Aorta (tissue), 5 donors: ENCODE results near the gene SMG5. TPM values are rescaled to one million over a fixed set of nuclear protein-coding genes. Genes with fewer than 3 reads are reported as not detected.

Experiments used
- ATAC-seq: fragments of 200-7000 bp; cut with Tn5 transposase; one replicate; pipeline ENCODE4 v1.9.1; 2022; ENCODE audit warnings: moderate library complexity; ENCODE audit not compliant: low FRiP score
- DNase-seq, 2 donors: peaks; one replicate each; pipeline ENCODE4 v3.0.0-alpha.2; 2020
- H3K27ac ChIP-seq, 2 donors: one replicate each; pipeline ENCODE4 v1.5.1; 2013; ENCODE audit warnings: low read length in 2 of 2, mild to moderate bottlenecking in 2 of 2, moderate library complexity in 2 of 2, control low read depth in 1 of 2, inconsistent platforms in 1 of 2, low read depth in 1 of 2
- H3K27me3 ChIP-seq, 2 donors: one replicate each; pipeline ENCODE4 v1.6.1; 2013; ENCODE audit warnings: control low read depth in 1 of 2, low read length in 1 of 2, mild to moderate bottlenecking in 1 of 2, moderate library complexity in 1 of 2; ENCODE audit not compliant: insufficient read depth in 2 of 2, control insufficient read depth in 1 of 2
- H3K36me3 ChIP-seq, 2 donors: one replicate each; pipeline ENCODE4 v1.6.1; 2013; ENCODE audit warnings: control low read depth in 1 of 2, low read length in 1 of 2, mild to moderate bottlenecking in 1 of 2; ENCODE audit not compliant: insufficient read depth in 2 of 2, control insufficient read depth in 1 of 2
- H3K4me1 ChIP-seq, 2 donors: one replicate each; pipeline ENCODE4 v1.6.1; 2013; ENCODE audit warnings: low read length in 2 of 2, control low read depth in 1 of 2, mild to moderate bottlenecking in 1 of 2, moderate library complexity in 1 of 2; ENCODE audit not compliant: insufficient read depth in 2 of 2, control insufficient read depth in 1 of 2
- H3K4me3 ChIP-seq, 2 donors: one replicate each; pipeline ENCODE4 v1.5.1; 2013; ENCODE audit warnings: low read length in 2 of 2, control low read depth in 1 of 2, mild to moderate bottlenecking in 1 of 2
- H3K9me3 ChIP-seq: one replicate; pipeline ENCODE4 v1.6.1; 2013; ENCODE audit warnings: mild to moderate bottlenecking, low read length; ENCODE audit not compliant: control insufficient read depth
- WGBS, 2 donors: extraction: QIAGEN DNeasy Blood & Tissue Kit; methylation state at CpG; one replicate each; pipeline ENCODE4 v1.1.7; 2013; 5-methylcytosine and 5-hydroxymethylcytosine counted together
- intact Hi-C, 2 donors: fragments of 100-400 bp; cut with DNase I; formaldehyde crosslinking; loops; one replicate each; pipeline versions ENCODE4 v1.14.2 to v1.15.0; 2022
- polyA plus RNA-seq, 2 donors: library from polyadenylated mRNA; stranded (reverse); fragments of 200-250 nt; gene quantifications; one replicate each; pipeline ENCODE4 v1.2.3, GENCODE V29; 2013
- total RNA-seq, 2 donors: library from RNA; stranded (reverse); fragmentation: NEBNext Ultra II Directional; extraction: Animal tissue kit (Norgen Biotek cat#: 25700); gene quantifications; one replicate each; pipeline ENCODE4 v1.2.1, GENCODE V29; 2021
- donor health status: healthy with polysubstance abuse.
- donor health status: Bipolar disorder and iron deficiency.
- donor health status: DM: no; HTN: no; CAD: no.
- donor health status: DM: no; HTN: no; CAD: no.
- donor health status: DM: yes; HTN: yes; CAD: no.

SMG5 gene
- total and polyA plus RNA-seq, 4 donors, result 21.9 to 58.6 (median 40.9) TPM

DNA sequence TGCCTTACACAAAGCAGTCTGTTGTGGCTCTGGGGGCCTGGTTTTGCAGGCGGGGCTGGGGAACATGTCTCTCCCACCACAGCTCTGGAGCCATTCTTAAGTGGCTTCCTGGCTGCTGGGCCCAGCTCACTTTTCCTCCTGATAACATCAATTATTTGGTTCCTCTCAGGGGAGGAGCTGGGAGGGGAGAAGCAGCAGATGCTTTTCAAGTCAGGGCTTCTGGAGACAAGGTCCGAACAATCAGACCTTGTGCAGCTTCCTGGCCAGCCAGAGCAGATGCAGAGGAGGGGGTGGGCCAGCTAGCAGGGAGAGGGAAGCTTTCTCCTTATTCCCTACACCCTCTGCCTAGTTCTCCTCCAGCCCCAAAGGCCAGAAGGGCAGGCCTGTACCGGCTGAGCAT, 31.1 kb downstream of the SMG5 start:
- H3K27ac ChIP-seq, result no peak overlapping the region
- WGBS, 2 donors, result 58 to 72% methylated on average over 3 of the region's 3 CpGs
- intact Hi-C loops, result no loop called here
- no peaks in the 10 kb centered on the region for H3K9me3 ChIP-seq
- no peak for DNase-seq
- ATAC-seq, result no peak
- H3K4me1 ChIP-seq, result no peaks in the 10 kb centered on the region
- no peak overlapping the region for H3K4me3 ChIP-seq
- H3K36me3 ChIP-seq, result peaks cover 4 to 10% of the 10 kb centered on the region in 2 donors
- no peaks in the 10 kb centered on the region for H3K27me3 ChIP-seq

GRCh38 chr1:156249593-156249992, 33.0 kb downstream of the SMG5 start:
- no peak overlapping the region for H3K4me3 ChIP-seq
- H3K36me3 ChIP-seq, result peaks cover 0 to 10% of the 10 kb centered on the region in 2 donors
- no peak overlapping the region for H3K27ac ChIP-seq
- WGBS, 2 donors, result 89% methylated on average over 5 of the region's 5 CpGs
- no peak for ATAC-seq
- intact Hi-C loops, result no loop called here
- DNase-seq, result no peak
- H3K27me3 ChIP-seq, result no peaks in the 10 kb centered on the region
- H3K9me3 ChIP-seq, result no peaks in the 10 kb centered on the region
- no peaks in the 10 kb centered on the region for H3K4me1 ChIP-seq

DNA sequence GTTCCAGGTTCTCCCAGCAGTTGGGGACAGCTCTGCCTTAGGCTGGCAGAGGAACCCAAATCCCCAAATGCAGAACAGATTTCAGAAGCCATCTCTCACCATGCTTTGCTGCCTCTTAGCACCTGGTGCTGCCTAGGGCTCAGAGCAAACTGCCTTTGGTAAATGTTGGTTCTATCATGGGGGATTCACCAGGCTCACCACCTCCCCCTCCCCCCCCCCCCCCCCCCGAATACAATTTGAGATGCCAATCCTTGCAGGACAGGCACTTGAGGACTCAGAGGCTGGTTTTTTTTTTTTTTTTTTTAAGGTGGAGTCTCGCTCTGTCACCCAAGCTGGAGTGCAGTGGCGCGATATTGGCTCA, 34.3 kb downstream of the SMG5 start:
- ATAC-seq, result no peak
- Histone ChIP-seq H3K4me1 (no peaks in the 10 kb centered on the region), H3K27me3 (no peaks in the 10 kb centered on the region), H3K9me3 (no peaks in the 10 kb centered on the region), H3K27ac (no peak overlapping the region), H3K36me3 (peaks cover 0 to 7% of the 10 kb centered on the region in 2 donors), H3K4me3 (no peak overlapping the region)
- intact Hi-C loops, result no loop called here
- WGBS, 2 donors, result 71 to 96% methylated on average over 3 to 4 of the region's 4 CpGs
- DNase-seq, result no peak

DNA sequence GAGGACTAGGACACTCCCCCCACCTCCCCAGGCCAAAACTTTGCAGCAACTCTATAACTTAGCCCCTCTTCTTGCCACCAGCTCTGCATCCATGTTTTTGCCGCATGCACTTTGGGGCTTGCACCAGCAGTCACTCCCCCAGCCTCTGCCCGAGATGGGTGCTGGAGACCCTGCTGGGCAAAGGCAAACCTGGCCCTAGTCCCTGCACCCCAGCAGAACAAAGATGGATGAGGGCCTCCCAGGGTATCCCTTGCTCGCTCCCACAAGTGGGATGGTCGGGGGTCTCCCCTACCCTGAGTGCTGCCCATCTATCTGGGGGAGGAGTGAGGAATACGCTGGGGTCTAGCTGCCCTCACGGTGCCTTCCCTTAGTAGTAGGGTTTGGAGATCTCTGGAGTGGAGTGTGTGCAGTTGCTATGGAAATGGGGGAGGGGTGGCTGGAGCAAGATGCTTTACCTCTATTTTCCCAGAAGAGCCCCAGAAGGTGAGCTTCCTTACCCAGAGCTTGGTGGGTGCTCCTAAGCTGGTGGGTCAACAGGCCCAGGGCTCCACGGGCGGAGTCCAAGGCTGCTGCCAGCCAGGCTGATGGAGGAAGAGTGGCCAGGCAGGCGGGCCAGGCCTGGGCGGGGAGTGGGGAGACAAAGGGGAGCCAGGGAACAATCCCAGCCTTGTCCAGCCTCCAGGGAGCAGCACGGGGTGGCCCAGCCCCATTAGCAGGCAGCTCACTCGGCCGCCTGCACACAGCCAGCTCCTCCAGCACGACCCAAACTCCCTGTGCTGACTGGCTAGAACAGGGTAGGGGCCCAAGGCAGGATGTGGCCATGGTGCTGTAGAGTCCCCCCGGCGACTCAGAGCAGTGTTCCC, 34.9 kb downstream of the SMG5 start, which contains the start of gene PAQR6:
PAQR6 (minus strand) TSS at position 597 of the 863 bp plus-strand sequence. CDS start 1,325 bp downstream, outside the sequence.
- no peak for DNase-seq

DNA sequence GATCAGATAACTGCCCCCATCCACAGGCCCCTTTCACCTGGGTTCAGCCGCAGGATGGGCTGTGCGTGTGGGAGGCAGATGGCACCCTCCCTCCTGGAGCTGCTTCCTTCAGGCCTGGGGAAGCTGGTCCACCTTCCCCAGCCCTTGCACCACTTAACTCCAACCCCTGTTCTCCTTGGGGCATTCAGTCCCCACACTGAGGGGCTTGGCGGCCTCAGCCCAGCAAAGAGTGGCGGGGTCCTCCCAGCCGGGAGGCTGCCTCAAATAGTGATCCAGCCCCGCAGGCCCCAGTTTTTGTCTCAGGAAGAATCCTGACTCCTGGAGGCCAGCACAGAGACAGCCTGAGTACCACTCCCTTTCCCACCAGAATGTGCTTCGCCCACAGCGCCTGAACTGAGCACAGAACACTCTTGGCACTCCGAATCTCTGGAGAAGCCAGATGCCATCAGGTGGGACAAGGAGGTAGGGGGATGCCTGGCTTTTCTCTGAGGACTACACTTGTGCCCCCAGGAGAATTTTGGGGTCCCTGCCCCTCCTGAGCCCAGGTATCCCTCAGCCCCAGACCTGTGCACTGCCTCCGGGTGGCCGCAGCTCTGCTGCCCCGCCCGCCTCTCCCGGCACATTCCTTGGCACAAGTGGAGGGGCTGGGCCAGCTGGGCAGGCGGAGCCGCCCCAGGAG, 35.7 kb downstream of the SMG5 start:
- ATAC-seq, result peak; percentile 52
- Histone ChIP-seq H3K27me3 (no peaks in the 10 kb centered on the region), H3K4me3 (no peak overlapping the region), H3K4me1 (no peaks in the 10 kb centered on the region), H3K36me3 (peaks cover 0 to 5% of the 10 kb centered on the region in 2 donors), H3K9me3 (no peaks in the 10 kb centered on the region), H3K27ac (no peak overlapping the region)
- 37 to 43% methylated on average over 14 to 16 of the region's 16 CpGs for WGBS, 2 donors
- DNase-seq, result peak; percentile 64 to 81
- intact Hi-C loops, result no loop called here

More for the DNA sequence above, 34.9 kb downstream of the SMG5 start, which contains the start of gene PAQR6:
- Histone ChIP-seq H3K9me3 (no peaks in the 10 kb centered on the region), H3K27ac (no peak within 1 kb of the TSS), H3K4me3 (no peak within 1 kb of the TSS), H3K4me1 (no peaks in the 10 kb centered on the region), H3K36me3 (peaks cover 0 to 5% of the 10 kb centered on the region in 2 donors), H3K27me3 (no peaks in the 10 kb centered on the region)
- intact Hi-C loops, result no loop called here
- peak; percentile 31 for ATAC-seq
- 25 to 29% methylated on average over 16 of the region's 16 CpGs for WGBS, 2 donors

- DNase-seq (no peak), ATAC-seq (no peak)
- Histone ChIP-seq H3K4me3 (no peak overlapping the region), H3K27me3 (no peaks in the 10 kb centered on the region), H3K4me1 (no peaks in the 10 kb centered on the region), H3K27ac (no peak overlapping the region), H3K9me3 (no peaks in the 10 kb centered on the region), H3K36me3 (peaks cover 0 to 4% of the 10 kb centered on the region in 2 donors)
- WGBS, 2 donors, result 54 to 55% methylated on average over 10 of the region's 10 CpGs
- intact Hi-C loops, result no loop called here
These were observed 36.3 kb downstream of the SMG5 start for GRCh38 chr1:156246241-156246780.

- Histone ChIP-seq H3K27me3 (no peaks in the 10 kb centered on the region), H3K27ac (no peak overlapping the region), H3K4me3 (no peak overlapping the region), H3K9me3 (no peaks in the 10 kb centered on the region), H3K36me3 (peaks cover 0 to 1% of the 10 kb centered on the region in 2 donors), H3K4me1 (no peaks in the 10 kb centered on the region)
- ATAC-seq (no peak), DNase-seq (no peak)
- WGBS, 2 donors, result 4 to 5% methylated on average over 52 to 69 of the region's 69 CpGs
- intact Hi-C loops, result no loop called here
These were observed 37.0 kb downstream of the SMG5 start for GRCh38 chr1:156245451-156246232.

GRCh38 chr1:156244712-156245111, 37.9 kb downstream of the SMG5 start:
- Histone ChIP-seq H3K9me3 (no peaks in the 10 kb centered on the region), H3K27me3 (no peaks in the 10 kb centered on the region), H3K36me3 (no peaks in the 10 kb centered on the region), H3K4me3 (no peak overlapping the region), H3K27ac (no peak overlapping the region), H3K4me1 (no peaks in the 10 kb centered on the region)
- 90 to 91% methylated on average over 17 of the region's 17 CpGs for WGBS, 2 donors
- no peak for ATAC-seq
- DNase-seq, result peak in 1 of 2 donors; percentile 63
- intact Hi-C loops, result no loop called here
